PC-9 (cell line): Measurements from ENCODE around the gene CFAP46. TPM values are rescaled to one million over a fixed set of nuclear protein-coding genes. Genes with fewer than 3 reads are reported as not detected.

Experiments used
- BruUV-seq: library from RNA; stranded (reverse); fragments of 400-500 nt; replicated peaks from 2 replicates; lab custom pipeline; 2021; lab: Mats Ljungman, UMichigan
- CTCF ChIA-PET: fragments of 300-600 bp; sonication (Branson Sonifier 250); formaldehyde crosslinking; loops from one replicate; lab custom pipeline; 2022; ENCODE audit warnings: antibody characterized with exemption; lab: Charles Lee
- POLR2A ChIA-PET: fragments of 300-600 bp; sonication (Branson Sonifier 250); formaldehyde crosslinking; loops from one replicate; lab custom pipeline; 2022; ENCODE audit warnings: antibody characterized with exemption; ENCODE audit not compliant: unreplicated experiment; lab: Charles Lee
- DNase-seq, 2 experiments: peaks; one replicate each; pipeline versions ENCODE4 v3.0.0 to v3.0.0-alpha.2; 2015 to 2022; ENCODE audit warnings: mixed read lengths in 1 of 2
- H2AFZ ChIP-seq: fragments of 200-600 bp; sonication (generic); 2 replicates; pipeline ENCODE4 v1.8.1; 2017; ENCODE audit warnings: antibody characterized with exemption
- H3F3A ChIP-seq: fragments of 200-600 bp; sonication (generic); 2 replicates; pipeline ENCODE4 v1.8.1; 2017; ENCODE audit warnings: antibody characterized with exemption, mild to moderate bottlenecking, low read depth; ENCODE audit not compliant: insufficient read depth
- H3K27ac ChIP-seq: fragments of 200-600 bp; sonication (generic); 2 replicates; pipeline ENCODE4 v1.6.1; 2016; ENCODE audit warnings: mixed run types
- H3K27me3 ChIP-seq: fragments of 200-600 bp; sonication (generic); 2 replicates; pipeline ENCODE4 v1.6.1; 2016; ENCODE audit warnings: low read depth, mixed run types; ENCODE audit not compliant: insufficient read depth
- H3K36me3 ChIP-seq: fragments of 200-600 bp; sonication (generic); 2 replicates; pipeline ENCODE4 v1.6.1; 2016; ENCODE audit warnings: low read depth, mixed run types
- H3K4me1 ChIP-seq: fragments of 200-600 bp; sonication (generic); replicated peaks from 2 replicates; pipeline ENCODE4 v1.6.1; 2016; ENCODE audit warnings: mixed run types; ENCODE audit not compliant: insufficient read depth
- H3K4me2 ChIP-seq: fragments of 200-600 bp; sonication (generic); 2 replicates; pipeline ENCODE4 v1.6.1; 2017; ENCODE audit warnings: mixed run types
- H3K4me3 ChIP-seq: fragments of 200-600 bp; sonication (generic); 2 replicates; pipeline ENCODE4 v1.6.1; 2016; ENCODE audit warnings: mixed run types
- H3K79me2 ChIP-seq: fragments of 200-600 bp; sonication (generic); 2 replicates; pipeline ENCODE4 v1.6.1; 2017; ENCODE audit warnings: low read depth, mixed run types
- H3K9me2 ChIP-seq: fragments of 200-600 bp; sonication (generic); 2 replicates; pipeline ENCODE4 v1.8.1; 2017; ENCODE audit warnings: mild to moderate bottlenecking; ENCODE audit not compliant: insufficient read depth
- H3K9me3 ChIP-seq: fragments of 200-600 bp; sonication (generic); 2 replicates; pipeline ENCODE4 v1.8.1; 2016; ENCODE audit warnings: low read depth; ENCODE audit not compliant: insufficient read depth
- H4K20me1 ChIP-seq: fragments of 200-600 bp; sonication (generic); 2 replicates; pipeline ENCODE4 v1.8.1; 2017; ENCODE audit not compliant: insufficient read depth
- EZH2 ChIP-seq: fragments of 200-600 bp; sonication (generic); IDR thresholded peaks from 2 replicates; pipeline ENCODE4 v1.8.0; 2017; ENCODE audit warnings: antibody characterized with exemption, low read depth
- intact Hi-C: fragments of 100-400 bp; cut with micrococcal nuclease; formaldehyde crosslinking; loops from one replicate; pipeline ENCODE4 v1.10.0; 2022; ENCODE audit not compliant: unreplicated experiment
- total RNA-seq: library from RNA; stranded (reverse); gene quantifications from 2 replicates; pipeline ENCODE4 v1.2.3, GENCODE V29; 2021
- TF ChIP-seq, protein P1 (sequence below): fragments of 200-600 bp; sonication (generic); conservative IDR thresholded peaks from 2 replicates; pipeline ENCODE4 v1.6.1; 2017; ENCODE audit warnings: mixed run types, antibody characterized with exemption, mild to moderate bottlenecking, moderate library complexity

CFAP46 gene
- total RNA-seq, 1 experiment from 2014 or later: not detected

DNA sequence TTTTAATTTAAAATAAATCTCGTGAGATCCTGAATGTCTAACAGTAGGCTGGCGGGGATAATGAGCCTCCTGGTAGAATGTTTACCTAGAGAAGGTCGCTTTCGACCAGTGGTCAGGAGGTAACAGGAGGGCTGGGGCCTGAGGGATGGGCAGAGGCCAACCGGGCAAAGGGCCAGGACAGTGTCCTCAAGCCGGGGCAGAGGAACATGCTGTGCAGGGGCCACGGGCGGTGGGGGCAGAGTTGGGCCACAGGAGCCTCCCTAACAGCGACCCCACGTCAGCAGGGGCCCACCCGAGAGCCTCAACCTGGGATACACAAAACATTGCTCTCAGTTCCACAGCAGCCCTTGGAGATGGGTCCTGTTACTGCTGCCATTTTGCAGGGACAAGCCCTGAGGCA is 14.5 kb downstream of the CFAP46 start:
- ChIA-PET CTCF (no interaction called here), POLR2A (no interaction called here)
- Histone ChIP-seq H2AFZ (no peak overlapping the region), H3F3A (no peaks in the 10 kb centered on the region), H3K27me3 (peaks cover 42% of the 10 kb centered on the region; the same call in 1 of the 2 replicates), H3K79me2 (no peaks in the 10 kb centered on the region), H3K4me2 (no peak overlapping the region), H3K4me3 (no peak overlapping the region), H3K4me1 (no peaks in the 10 kb centered on the region), H3K27ac (no peak overlapping the region), H3K9me2 (no peaks in the 10 kb centered on the region), H4K20me1 (no peaks in the 10 kb centered on the region), H3K36me3 (no peaks in the 10 kb centered on the region), H3K9me3 (no peaks in the 10 kb centered on the region)
- TF ChIP-seq, protein P1, sequence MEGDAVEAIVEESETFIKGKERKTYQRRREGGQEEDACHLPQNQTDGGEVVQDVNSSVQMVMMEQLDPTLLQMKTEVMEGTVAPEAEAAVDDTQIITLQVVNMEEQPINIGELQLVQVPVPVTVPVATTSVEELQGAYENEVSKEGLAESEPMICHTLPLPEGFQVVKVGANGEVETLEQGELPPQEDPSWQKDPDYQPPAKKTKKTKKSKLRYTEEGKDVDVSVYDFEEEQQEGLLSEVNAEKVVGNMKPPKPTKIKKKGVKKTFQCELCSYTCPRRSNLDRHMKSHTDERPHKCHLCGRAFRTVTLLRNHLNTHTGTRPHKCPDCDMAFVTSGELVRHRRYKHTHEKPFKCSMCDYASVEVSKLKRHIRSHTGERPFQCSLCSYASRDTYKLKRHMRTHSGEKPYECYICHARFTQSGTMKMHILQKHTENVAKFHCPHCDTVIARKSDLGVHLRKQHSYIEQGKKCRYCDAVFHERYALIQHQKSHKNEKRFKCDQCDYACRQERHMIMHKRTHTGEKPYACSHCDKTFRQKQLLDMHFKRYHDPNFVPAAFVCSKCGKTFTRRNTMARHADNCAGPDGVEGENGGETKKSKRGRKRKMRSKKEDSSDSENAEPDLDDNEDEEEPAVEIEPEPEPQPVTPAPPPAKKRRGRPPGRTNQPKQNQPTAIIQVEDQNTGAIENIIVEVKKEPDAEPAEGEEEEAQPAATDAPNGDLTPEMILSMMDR: no peak
- TF ChIP-seq EZH2: no peak
- no peak for DNase-seq
- no TSS peak for BruUV-seq
- intact Hi-C loops: no loop called here

DNA sequence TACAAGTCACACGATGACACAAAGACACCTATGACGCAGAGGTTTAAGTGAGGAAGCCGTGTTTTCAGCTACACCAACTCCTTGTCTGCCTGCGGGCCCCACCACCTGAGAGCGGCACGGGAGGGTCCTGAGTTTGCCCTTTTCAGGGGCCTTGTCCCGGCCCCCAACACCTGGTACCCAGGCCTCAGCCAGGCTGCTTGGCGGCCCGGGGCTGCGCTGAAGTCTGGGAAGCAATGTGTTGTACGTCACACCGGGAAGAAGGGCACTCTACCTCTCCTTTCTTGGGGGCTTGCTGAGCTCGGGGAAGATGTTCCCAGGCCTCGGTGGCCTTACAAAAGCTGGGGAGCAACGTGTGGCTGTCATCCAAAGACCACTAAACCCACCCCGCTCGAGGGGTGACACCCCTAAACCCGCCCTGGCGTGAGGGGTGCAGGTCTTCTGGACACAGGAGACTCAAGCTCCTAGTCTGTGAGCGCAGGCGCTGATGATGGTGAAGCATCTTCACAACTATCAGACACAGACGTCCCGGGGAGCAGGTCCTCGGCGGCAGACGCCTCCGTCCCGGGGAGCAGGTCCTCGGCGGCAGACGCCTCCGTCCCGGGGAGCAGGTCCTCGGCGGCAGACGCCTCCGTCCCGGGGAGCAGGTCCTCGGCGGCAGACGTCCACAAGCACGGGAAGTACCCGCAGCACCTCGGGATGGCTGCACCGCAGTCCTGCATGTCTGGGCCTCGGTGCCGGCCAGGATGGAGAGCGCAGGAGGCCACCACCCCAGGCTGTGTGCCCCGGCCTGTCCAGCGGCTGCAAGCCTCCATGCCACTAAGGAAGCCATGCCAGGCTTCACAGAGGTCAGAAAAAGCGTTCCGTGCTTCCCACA is 15.4 kb downstream of the CFAP46 start:
- POLR2A ChIA-PET: no interaction called here
- CTCF ChIA-PET: no interaction called here

DNA sequence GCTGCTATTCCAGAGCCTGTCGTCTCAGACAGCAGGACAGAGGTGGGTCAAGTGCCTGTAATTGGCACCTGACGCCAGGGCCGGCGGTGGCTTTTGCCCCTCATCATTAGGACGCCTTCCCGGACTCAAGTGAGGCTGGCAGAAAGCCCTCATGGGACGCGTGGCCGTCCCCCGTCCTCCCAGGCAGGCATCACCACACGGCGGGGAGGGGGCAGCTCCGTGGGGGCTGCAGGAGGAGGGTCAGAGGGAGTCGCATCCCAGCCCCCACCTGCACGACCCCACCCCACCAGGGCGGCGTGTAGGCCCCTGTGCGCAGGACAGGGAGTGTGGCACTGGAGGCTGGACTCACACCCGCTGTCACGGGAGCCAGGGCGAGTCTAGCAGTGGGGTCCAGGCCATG is 16.3 kb downstream of the CFAP46 start:
- Histone ChIP-seq H3K4me2 (no peak overlapping the region), H3K27me3 (peaks cover 50% of the 10 kb centered on the region), H3K79me2 (no peaks in the 10 kb centered on the region), H3K4me3 (no peak overlapping the region), H2AFZ (no peak overlapping the region), H3F3A (no peaks in the 10 kb centered on the region), H3K9me3 (no peaks in the 10 kb centered on the region), H3K36me3 (no peaks in the 10 kb centered on the region), H3K9me2 (no peaks in the 10 kb centered on the region), H3K4me1 (no peaks in the 10 kb centered on the region), H4K20me1 (no peaks in the 10 kb centered on the region), H3K27ac (no peak overlapping the region)
- ChIA-PET POLR2A (no interaction called here), CTCF (no interaction called here)
- no peak for DNase-seq
- intact Hi-C loops: no loop called here
- no TSS peak for BruUV-seq
- TF ChIP-seq, protein P1: no peak
- TF ChIP-seq EZH2: no peak

More for the DNA sequence above, 15.4 kb downstream of the CFAP46 start:
- no peaks in the 10 kb centered on the region for H3K9me2 ChIP-seq
- H3K27ac ChIP-seq: no peak overlapping the region
- H2AFZ ChIP-seq: no peak overlapping the region
- no peaks in the 10 kb centered on the region for H3F3A ChIP-seq
- BruUV-seq: no TSS peak
- H3K4me3 ChIP-seq: no peak overlapping the region
- no peaks in the 10 kb centered on the region for H3K36me3 ChIP-seq
- no peaks in the 10 kb centered on the region for H3K79me2 ChIP-seq
- peaks cover 42% of the 10 kb centered on the region; the same call in 1 of the 2 replicates for H3K27me3 ChIP-seq
- no peaks in the 10 kb centered on the region for H3K4me1 ChIP-seq
- DNase-seq: no peak
- intact Hi-C loops: no loop called here
- H4K20me1 ChIP-seq: no peaks in the 10 kb centered on the region
- TF ChIP-seq EZH2: no peak
- TF ChIP-seq, protein P1: no peak
- no peaks in the 10 kb centered on the region for H3K9me3 ChIP-seq
- H3K4me2 ChIP-seq: no peak overlapping the region
